T-cell (primary cell): Measurements from ENCODE around the gene CNEP1R1. TPM values are rescaled to one million over a fixed set of nuclear protein-coding genes. Genes with fewer than 3 reads are reported as not detected.

Experiments
- ATAC-seq, 4 experiments: fragments of 200-7000 bp in 3 of 4; fragments of 150-1000 bp in 1 of 4; cut with Tn5 transposase; replicated peaks in 1 of 4; 1 replicate in 3 of 4; 2 replicates in 1 of 4; pipeline ENCODE4 v1.10.0; 2021; ENCODE audit warnings: moderate library complexity in 3 of 4, mild to moderate bottlenecking in 2 of 4, moderate number of reproducible peaks in 1 of 4
- CTCF ChIA-PET, 2 donors: fragments of 300-600 bp; sonication (Branson Sonifier 250); formaldehyde crosslinking; loops; one replicate each; lab custom pipeline; 2022; ENCODE audit warnings: antibody characterized with exemption in 2 of 2; lab: Charles Lee
- POLR2A ChIA-PET, 2 donors: fragments of 300-600 bp; sonication (Branson Sonifier 250); formaldehyde crosslinking; loops; one replicate each; lab custom pipeline; 2022; ENCODE audit warnings: antibody characterized with exemption in 2 of 2; lab: Charles Lee
- DNase-seq, 35 experiments: peaks; one replicate each; pipeline versions ENCODE4 v3.0.0 to v3.0.0-alpha.2; 2013 to 2023
- H3K27ac ChIP-seq: one replicate; pipeline ENCODE4 v1.5.1; 2013; ENCODE audit warnings: low read length
- H3K27me3 ChIP-seq, 2 experiments: replicated peaks in 1 of 2; 1 replicate in 1 of 2; 2 replicates in 1 of 2; pipeline versions ENCODE4 v1.6.1 to v1.7.0; 2013; ENCODE audit warnings: low read length in 1 of 2, mixed read lengths in 1 of 2; ENCODE audit not compliant: control insufficient read depth in 2 of 2, insufficient read depth in 2 of 2; ENCODE audit errors: extremely low read depth in 1 of 2
- H3K36me3 ChIP-seq, 2 donors: 1 replicate in 1 of 2; 2 replicates in 1 of 2; pipeline versions ENCODE4 v1.6.1 to v1.7.0; 2013; ENCODE audit warnings: low read length in 1 of 2; ENCODE audit not compliant: control insufficient read depth in 2 of 2, insufficient read depth in 1 of 2; ENCODE audit errors: extremely low read depth in 1 of 2
- H3K4me1 ChIP-seq, 2 experiments: 1 replicate in 1 of 2; 2 replicates in 1 of 2; pipeline versions ENCODE4 v1.6.1 to v1.7.0; 2013; ENCODE audit warnings: low read length in 2 of 2, mixed read lengths in 1 of 2; ENCODE audit not compliant: insufficient read depth in 2 of 2, control insufficient read depth in 1 of 2; ENCODE audit errors: extremely low read depth in 1 of 2
- H3K4me3 ChIP-seq, 2 donors: 1 replicate in 1 of 2; 2 replicates in 1 of 2; pipeline versions ENCODE4 v1.5.1 to v1.7.0; 2013; ENCODE audit warnings: mild to moderate bottlenecking in 2 of 2, low read length in 1 of 2, moderate library complexity in 1 of 2; ENCODE audit not compliant: control insufficient read depth in 1 of 2; ENCODE audit errors: extremely low read depth in 1 of 2
- H3K9me3 ChIP-seq: 2 replicates; pipeline ENCODE4 v1.7.0; 2013
- H3K27ac Mint-ChIP-seq, 2 donors: one replicate each; pipeline ENCODE4 v1.8.0; 2020 to 2021; ENCODE audit warnings: mild to moderate bottlenecking in 2 of 2, mixed read lengths in 2 of 2
- H3K27me3 Mint-ChIP-seq, 2 donors: one replicate each; pipeline ENCODE4 v1.8.0; 2021 to 2022; ENCODE audit warnings: mixed read lengths in 2 of 2
- H3K36me3 Mint-ChIP-seq: one replicate; pipeline ENCODE4 v1.8.0; 2021; ENCODE audit warnings: mixed read lengths
- H3K4me1 Mint-ChIP-seq, 3 donors: one replicate each; pipeline ENCODE4 v1.8.0; 2020 to 2022; ENCODE audit warnings: mixed read lengths in 3 of 3, mild to moderate bottlenecking in 1 of 3
- H3K4me3 Mint-ChIP-seq, 3 donors: one replicate each; pipeline ENCODE4 v1.8.0; 2020 to 2022; ENCODE audit warnings: mild to moderate bottlenecking in 3 of 3, mixed read lengths in 3 of 3, moderate library complexity in 3 of 3
- H3K9me3 Mint-ChIP-seq, 3 donors: one replicate each; pipeline ENCODE4 v1.8.0; 2020 to 2022; ENCODE audit warnings: mixed read lengths in 3 of 3
- whole genome bisulfite sequencing: methylation state at CpG from one replicate; pipeline ENCODE4 v1.1.5; 2013; ENCODE audit warnings: missing lambda C conversion rate; ENCODE audit not compliant: insufficient coverage; 5-methylcytosine and 5-hydroxymethylcytosine counted together
- total RNA-seq, 35 experiments: library from RNA in 6 of 35; stranded (reverse) in 6 of 35; fragments of 120-200 nt in 1 of 35; gene quantifications; one replicate each; pipeline versions ENCODE4 v1.2.1 to v1.2.4 and lab custom pipeline; 2013 to 2026

Gene CNEP1R1
- total RNA-seq, 5 donors from 2014 or later (not counting 1 experiment from before 2014, with no cell fraction given), result 26.7 to 32.9 (median 27.5) TPM

DNA sequence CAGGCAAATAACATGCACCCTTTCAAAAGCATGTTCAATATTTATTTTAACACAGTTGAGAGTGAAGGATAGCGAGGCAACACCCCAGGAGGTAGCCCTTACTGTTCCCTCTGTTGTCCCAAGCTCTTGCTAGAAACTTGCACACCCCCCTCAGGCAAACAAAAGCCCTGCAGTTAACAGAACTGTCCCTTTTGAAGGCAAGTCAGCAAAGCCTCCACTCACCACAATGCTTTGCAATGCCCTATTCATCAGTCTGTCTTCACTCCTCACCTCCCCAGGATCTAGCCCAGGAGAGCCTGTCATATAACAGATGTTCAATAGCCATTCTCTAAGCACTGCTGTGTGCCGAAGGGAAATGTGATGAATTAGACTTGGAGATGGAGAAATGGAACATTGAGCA lies 3.5 kb upstream of the CNEP1R1 start:
- Histone ChIP-seq H3K4me3 (no peak overlapping the region), H3K4me1 (peaks cover 8 to 13% of the 10 kb centered on the region in 2 experiments), H3K27ac (no peak overlapping the region), H3K36me3 (no peaks in the 10 kb centered on the region), H3K9me3 (no peaks in the 10 kb centered on the region), H3K27me3 (peaks cover 0 to 3% of the 10 kb centered on the region in 2 experiments)
- WGBS, result 75% methylated on average over 2 of the region's 2 CpGs
- Mint-ChIP-seq H3K27me3 (no peaks in the 10 kb centered on the region), H3K9me3 (no peaks in the 10 kb centered on the region), H3K27ac (no peak overlapping the region), H3K4me3 (no peak overlapping the region), H3K36me3 (no peaks in the 10 kb centered on the region), H3K4me1 (peaks cover 13 to 20% (median 18%) of the 10 kb centered on the region in 3 donors)
- CTCF ChIA-PET, result interaction anchor here (0.5 to 1.2 kb wide), 3 partner anchors 61 to 189 kb away, joined by 3 read pairs; no protein-coding TSS in a partner anchor
- POLR2A ChIA-PET, result no interaction called here
- ATAC-seq (no peak), DNase-seq (no peak)

GRCh38 chr16:50023641-50024040 lies 1.4 kb upstream of the CNEP1R1 start:
- 100% methylated on average over 2 of the region's 4 CpGs for WGBS

DNA sequence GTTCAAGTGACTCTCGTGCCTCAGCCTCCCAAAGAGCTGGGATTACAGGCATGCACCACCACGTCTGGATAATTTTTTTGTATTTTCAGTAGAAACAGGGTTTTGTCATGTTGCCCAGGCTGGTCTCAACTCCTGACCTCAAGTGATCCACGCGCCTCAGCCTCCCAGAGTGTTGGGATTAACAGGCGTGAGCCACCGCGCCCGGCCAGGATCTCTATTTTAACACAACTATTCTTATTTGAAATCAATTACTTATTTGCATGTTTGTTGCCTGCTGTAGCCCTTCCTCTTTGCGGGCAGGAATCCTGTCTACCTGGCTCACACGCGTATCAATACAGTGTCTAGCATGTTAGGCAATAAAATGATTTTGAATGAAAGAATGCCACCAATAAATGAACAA lies 818 bp upstream of the CNEP1R1 start:
- Mint-ChIP-seq H3K27ac (peak overlapping the region; percentile 87 to 90), H3K4me1 (peaks cover 26 to 34% (median 28%) of the 10 kb centered on the region in 3 donors), H3K4me3 (peak overlapping the region; percentile 92 to 94 (median 93)), H3K9me3 (no peaks in the 10 kb centered on the region), H3K36me3 (peaks cover 2% of the 10 kb centered on the region), H3K27me3 (no peaks in the 10 kb centered on the region)
- Histone ChIP-seq H3K4me3 (peak overlapping the region in 1 of 2 donors; percentile 80), H3K9me3 (no peaks in the 10 kb centered on the region), H3K36me3 (peaks cover 0 to under 1% of the 10 kb centered on the region in 2 donors), H3K27me3 (peaks cover 0 to 3% of the 10 kb centered on the region in 2 experiments), H3K27ac (peak overlapping the region; percentile 56), H3K4me1 (peaks cover 8 to 18% of the 10 kb centered on the region in 2 experiments)
- ChIA-PET POLR2A (interaction anchor here in 1 of 2 donors (2.1 kb wide), 1 partner anchor 717 kb away, joined by 6 read pairs; the partner anchor contains the start of gene CYLD), CTCF (interaction anchor here (0.6 to 3.7 kb wide), 21 partner anchors 8 to 782 kb away, joined by 3 to 52 read pairs (median 7); partner anchors contain the start of gene HEATR3 (in 1 of the 2))
- ATAC-seq, result no peak
- 90% methylated on average over 2 of the region's 11 CpGs for WGBS
- peak in 1 of 35 experiments; percentile 5 for DNase-seq

More at GRCh38 chr16:50023641-50024040, 1.4 kb upstream of the CNEP1R1 start:
- H3K27me3 Mint-ChIP-seq, result no peaks in the 10 kb centered on the region
- no peak overlapping the region for H3K4me3 Mint-ChIP-seq
- Histone ChIP-seq H3K4me1 (peaks cover 8 to 18% of the 10 kb centered on the region in 2 experiments), H3K9me3 (no peaks in the 10 kb centered on the region), H3K4me3 (no peak overlapping the region), H3K27ac (no peak overlapping the region), H3K36me3 (no peaks in the 10 kb centered on the region), H3K27me3 (peaks cover 0 to 3% of the 10 kb centered on the region in 2 experiments)
- no peak for DNase-seq
- H3K4me1 Mint-ChIP-seq, result peaks cover 26 to 32% (median 26%) of the 10 kb centered on the region in 3 donors
- CTCF ChIA-PET, result interaction anchor here (0.6 to 3.7 kb wide), 6 partner anchors 17 to 783 kb away, joined by 3 to 52 read pairs (median 18); partner anchors contain the start of gene HEATR3 (in 1 of the 2)
- ATAC-seq, result no peak
- no peak overlapping the region for H3K27ac Mint-ChIP-seq
- POLR2A ChIA-PET, result no interaction called here
- no peaks in the 10 kb centered on the region for H3K9me3 Mint-ChIP-seq
- no peaks in the 10 kb centered on the region for H3K36me3 Mint-ChIP-seq

DNA sequence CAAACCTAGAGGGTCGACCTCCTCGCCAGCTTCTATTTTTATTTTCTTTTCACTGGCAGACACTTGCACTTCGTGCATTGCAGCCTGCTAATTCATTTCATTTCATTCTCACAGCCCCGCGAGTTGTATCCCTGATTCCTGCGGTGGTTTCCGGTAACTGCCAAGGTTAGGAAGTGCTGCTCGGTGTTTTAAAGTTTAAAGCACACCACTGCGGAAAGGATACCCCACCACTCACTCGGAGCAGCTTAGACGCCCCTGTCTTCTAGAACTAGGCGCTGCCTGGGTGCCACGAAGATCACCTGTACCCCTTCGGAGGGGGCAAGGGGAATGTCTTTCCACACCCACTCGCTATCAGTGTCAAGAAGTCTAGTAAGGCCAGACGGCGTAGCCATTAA lies 509 bp downstream of the CNEP1R1 start:
- H3K9me3 Mint-ChIP-seq, result no peaks in the 10 kb centered on the region
- CTCF ChIA-PET, result interaction anchor here (0.6 to 3.7 kb wide), 38 partner anchors 10 to 781 kb away, joined by 3 to 52 read pairs (median 5); partner anchors contain the start of genes HEATR3 (in 2 of the 2), BRD7 (in 1 of the 2) and CYLD (in 1 of the 2)
- peak overlapping the region; percentile 87 for H3K27ac Mint-ChIP-seq
- POLR2A ChIA-PET, result interaction anchor here in 1 of 2 donors (0.6 to 2.1 kb wide), 4 partner anchors 10 to 719 kb away, joined by 3 to 6 read pairs (median 4); partner anchors contain the start of gene CYLD
- H3K4me3 ChIP-seq, result peak overlapping the region; percentile 75 to 80
- H3K27me3 ChIP-seq, result no peaks in the 10 kb centered on the region
- H3K36me3 ChIP-seq, result peaks cover 2% of the 10 kb centered on the region in 2 donors
- peaks cover 12% of the 10 kb centered on the region for H3K36me3 Mint-ChIP-seq
- ATAC-seq (peak; percentile 21 to 30 (median 24)), DNase-seq (peak in 26 of 35 experiments; percentile 1 to 44 (median 13))
- H3K4me1 ChIP-seq, result peaks cover 8 to 18% of the 10 kb centered on the region in 2 experiments
- peak overlapping the region; percentile 92 to 94 (median 93) for H3K4me3 Mint-ChIP-seq
- H3K9me3 ChIP-seq, result no peaks in the 10 kb centered on the region
- no peaks in the 10 kb centered on the region for H3K27me3 Mint-ChIP-seq
- peaks cover 26 to 38% (median 37%) of the 10 kb centered on the region in 3 donors for H3K4me1 Mint-ChIP-seq
- H3K27ac ChIP-seq, result peak overlapping the region; percentile 53
- 0% methylated on average over 9 of the region's 17 CpGs for WGBS

- H3K27ac Mint-ChIP-seq, result no peak overlapping the region
- no peaks in the 10 kb centered on the region for H3K9me3 Mint-ChIP-seq
- Histone ChIP-seq H3K27me3 (no peaks in the 10 kb centered on the region), H3K36me3 (peaks cover 2 to 19% of the 10 kb centered on the region in 2 donors), H3K4me3 (no peak overlapping the region), H3K9me3 (no peaks in the 10 kb centered on the region), H3K27ac (no peak overlapping the region), H3K4me1 (peaks cover 8 to 18% of the 10 kb centered on the region in 2 experiments)
- H3K4me1 Mint-ChIP-seq, result peaks cover 31 to 40% (median 38%) of the 10 kb centered on the region in 3 donors
- H3K27me3 Mint-ChIP-seq, result no peaks in the 10 kb centered on the region
- DNase-seq (no peak), ATAC-seq (no peak)
- peaks cover 26% of the 10 kb centered on the region for H3K36me3 Mint-ChIP-seq
- ChIA-PET CTCF (interaction anchor here (0.7 to 1.3 kb wide), 3 partner anchors 33 to 779 kb away, joined by 4 to 7 read pairs (median 5); no protein-coding TSS in a partner anchor), POLR2A (interaction anchor here in 1 of 2 donors (0.6 kb wide), 1 partner anchor 34 kb away, joined by 3 read pairs; no protein-coding TSS in a partner anchor)
- H3K4me3 Mint-ChIP-seq, result no peak overlapping the region
- no CpG with 5 or more reads among the region's 5 CpGs for WGBS
Measured at GRCh38 chr16:50027829-50028228, 2.8 kb downstream of the CNEP1R1 start.

GRCh38 chr16:50035468-50035992 lies 10.5 kb downstream of the CNEP1R1 start:
- POLR2A ChIA-PET, result interaction anchor here in 1 of 2 donors (0.6 kb wide), 1 partner anchor 10 kb away, joined by 5 read pairs; no protein-coding TSS in a partner anchor
- no peak for DNase-seq
- H3K27ac Mint-ChIP-seq, result no peak overlapping the region
- no peaks in the 10 kb centered on the region for H3K4me1 ChIP-seq
- H3K9me3 ChIP-seq, result no peaks in the 10 kb centered on the region
- CTCF ChIA-PET, result interaction anchor here in 1 of 2 donors (3.5 kb wide), 1 partner anchor 11 kb away, joined by 11 read pairs; the partner anchor contains the start of gene CNEP1R1
- H3K27me3 ChIP-seq, result no peaks in the 10 kb centered on the region
- peaks cover 32% of the 10 kb centered on the region for H3K36me3 Mint-ChIP-seq
- no peak overlapping the region for H3K4me3 Mint-ChIP-seq
- H3K4me1 Mint-ChIP-seq, result peaks cover 7 to 17% (median 10%) of the 10 kb centered on the region in 3 donors
- WGBS, result 100% methylated on average over 2 of the region's 3 CpGs
- no peak for ATAC-seq
- no peaks in the 10 kb centered on the region for H3K27me3 Mint-ChIP-seq
- H3K27ac ChIP-seq, result no peak overlapping the region
- no peaks in the 10 kb centered on the region for H3K9me3 Mint-ChIP-seq
- no peak overlapping the region for H3K4me3 ChIP-seq
- H3K36me3 ChIP-seq, result peaks cover 0 to 41% of the 10 kb centered on the region in 2 donors
